ENCODE data around the gene UBXN4.
"Not testable (repeated sequence)": the region's sequence is repeated elsewhere in the genome, so short reads cannot be mapped to it uniquely, and the experiment has no call there.

Gene UBXN4

GRCh38 chr2:135741395-135742324 lies at the start of gene UBXN4:
TSS of gene UBXN4 (plus strand) at chr2:135741855. CDS start at chr2:135741930, 75 bp downstream.
- Histone ChIP-seq H3K4me3 (peak within 1 kb of the TSS; percentile 83 to 98 (median 87)), H3K27ac (peak within 1 kb of the TSS; percentile 88 to 100 (median 98))

GRCh38 chr2:135694711-135695110 lies 46.9 kb upstream of the UBXN4 start:
- Histone ChIP-seq H3K4me3 (no peak overlapping the region), H3K27ac (peak overlapping the region in 1 of 21 experiments; percentile 17)

GRCh38 chr2:135698838-135699237 lies 42.8 kb upstream of the UBXN4 start:
- no peak overlapping the region for H3K27ac ChIP-seq
- H3K4me3 ChIP-seq: no peak overlapping the region

GRCh38 chr2:135701442-135701841 lies 40.2 kb upstream of the UBXN4 start:
- no peak overlapping the region for H3K4me3 ChIP-seq
- no peak overlapping the region for H3K27ac ChIP-seq

GRCh38 chr2:135703300-135703699 lies 38.4 kb upstream of the UBXN4 start:
- Histone ChIP-seq H3K4me3 (no peak overlapping the region), H3K27ac (no peak overlapping the region)

GRCh38 chr2:135704075-135704474 lies 37.6 kb upstream of the UBXN4 start:
- not testable (repeated sequence) for H3K27ac ChIP-seq, H3K4me3 ChIP-seq

GRCh38 chr2:135708159-135708558 lies 33.5 kb upstream of the UBXN4 start:
- no peak overlapping the region for H3K4me3 ChIP-seq
- no peak overlapping the region for H3K27ac ChIP-seq

GRCh38 chr2:135709992-135710391 lies 31.7 kb upstream of the UBXN4 start:
- Histone ChIP-seq H3K27ac (no peak overlapping the region), H3K4me3 (no peak overlapping the region)

- H3K4me3 ChIP-seq, H3K27ac ChIP-seq: not testable (repeated sequence)
Measured at GRCh38 chr2:135715086-135715485, 26.6 kb upstream of the UBXN4 start.

- Histone ChIP-seq H3K4me3 (no peak overlapping the region), H3K27ac (no peak overlapping the region)
Measured at GRCh38 chr2:135728064-135728743, 13.5 kb upstream of the UBXN4 start.

- no peak overlapping the region for H3K27ac ChIP-seq
- H3K4me3 ChIP-seq: no peak overlapping the region
Measured at GRCh38 chr2:135732561-135732960, 9.1 kb upstream of the UBXN4 start.

- no peak overlapping the region for H3K27ac ChIP-seq
- no peak overlapping the region for H3K4me3 ChIP-seq
Measured at GRCh38 chr2:135733045-135733444, 8.6 kb upstream of the UBXN4 start.

- Histone ChIP-seq H3K4me3 (no peak overlapping the region), H3K27ac (no peak overlapping the region)
Measured at GRCh38 chr2:135736546-135736945, 5.1 kb upstream of the UBXN4 start.

GRCh38 chr2:135740206-135740605 lies 1.4 kb upstream of the UBXN4 start:
- H3K27ac ChIP-seq: no peak overlapping the region
- no peak overlapping the region for H3K4me3 ChIP-seq

- Histone ChIP-seq H3K27ac (peak overlapping the region in 5 of 21 experiments; percentile 96 to 100 (median 98)), H3K4me3 (peak overlapping the region in 3 of 7 experiments; percentile 87 to 98 (median 88))
Measured at GRCh38 chr2:135741043-135741394, 636 bp upstream of the UBXN4 start.

- peak overlapping the region; percentile 83 to 98 (median 87) for H3K4me3 ChIP-seq
- peak overlapping the region; percentile 88 to 100 (median 98) for H3K27ac ChIP-seq
Measured at GRCh38 chr2:135742325-135742757, 686 bp downstream of the UBXN4 start.

GRCh38 chr2:135743860-135744259 lies 2.2 kb downstream of the UBXN4 start:
- H3K27ac ChIP-seq: peak overlapping the region in 5 of 21 experiments; percentile 33 to 100 (median 97)

GRCh38 chr2:135744760-135745314 lies 3.2 kb downstream of the UBXN4 start:
- H3K4me3 ChIP-seq: no peak overlapping the region
- no peak overlapping the region for H3K27ac ChIP-seq

More at GRCh38 chr2:135743860-135744259, 2.2 kb downstream of the UBXN4 start:
- H3K4me3 ChIP-seq: no peak overlapping the region

GRCh38 chr2:135745545-135745944 lies 3.9 kb downstream of the UBXN4 start:
- Histone ChIP-seq H3K4me3 (no peak overlapping the region), H3K27ac (no peak overlapping the region)

- H3K4me3 ChIP-seq: no peak overlapping the region
- H3K27ac ChIP-seq: no peak overlapping the region
Measured at GRCh38 chr2:135755573-135755972, 13.9 kb downstream of the UBXN4 start.
